Left lung (tissue), 10 donors: ENCODE measurements around the gene ARHGEF4. TPM values are rescaled to one million over a fixed set of nuclear protein-coding genes. Genes with fewer than 3 reads are reported as not detected.

Experiments
- ATAC-seq: fragments of 200-7000 bp; cut with Tn5 transposase; one replicate; pipeline ENCODE4 v1.9.1; 2020; ENCODE audit warnings: moderate library complexity
- DNase-seq, 4 donors: peaks; one replicate each; pipeline ENCODE4 v3.0.0-alpha.2; 2013 to 2020
- H3K27ac ChIP-seq, 2 donors: fragments of 200-600 bp; sonication (generic) in 1 of 2; one replicate each; pipeline versions ENCODE4 v1.5.0 to v1.8.0; 2020 to 2021
- H3K27me3 ChIP-seq, 2 donors: fragments of 200-600 bp; sonication (generic) in 1 of 2; one replicate each; pipeline versions ENCODE4 v1.5.0 to v1.8.0; 2020 to 2021
- H3K36me3 ChIP-seq, 2 donors: fragments of 200-600 bp; sonication (generic) in 1 of 2; one replicate each; pipeline versions ENCODE4 v1.5.0 to v1.8.0; 2020 to 2021
- H3K4me1 ChIP-seq, 2 donors: fragments of 200-600 bp; one replicate each; pipeline ENCODE4 v1.8.0; 2021
- H3K4me3 ChIP-seq, 2 donors: fragments of 200-600 bp; sonication (generic) in 1 of 2; one replicate each; pipeline versions ENCODE4 v1.5.0 to v1.8.0; 2020 to 2021; ENCODE audit warnings: mild to moderate bottlenecking in 1 of 2
- H3K9me3 ChIP-seq, 2 donors: fragments of 200-600 bp; sonication (generic) in 1 of 2; one replicate each; pipeline versions ENCODE4 v1.5.0 to v1.8.0; 2020 to 2021
- CTCF ChIP-seq, 2 donors: fragments of 200-600 bp; sonication (generic) in 1 of 2; IDR thresholded peaks; one replicate each; pipeline versions ENCODE4 v1.5.0 to v1.8.0; 2021; ENCODE audit warnings: antibody characterized with exemption in 2 of 2
- intact Hi-C, 2 donors: fragments of 100-400 bp; cut with DNase I; formaldehyde crosslinking; loops; one replicate each; pipeline versions ENCODE4 v1.11.2 to v1.14.2; 2022
- polyA plus RNA-seq, 6 donors: library from polyadenylated mRNA; unstranded; fragments of 120-200 nt; gene quantifications; one replicate each; pipeline ENCODE4 v1.2.1, GENCODE V29; 2013; ENCODE audit not compliant: insufficient read length in 6 of 6
- total RNA-seq, 2 donors: library from RNA; stranded (reverse); fragmentation: NEBNext Ultra II Directional; extraction: Animal tissue kit (Norgen Biotek cat#: 25700); gene quantifications; one replicate each; pipeline ENCODE4 v1.2.1, GENCODE V29; 2021
- donor health status: DM: no; HTN: yes; CAD: no.
- donor health status: DM: no; HTN: no; CAD: no.

Gene ARHGEF4
- total and polyA plus RNA-seq, 8 donors: 1.7 to 4.3 (median 2.8) TPM

- no peak overlapping the region for H3K4me3 ChIP-seq
- no peak overlapping the region for H3K27ac ChIP-seq
- H3K27me3 ChIP-seq: no peaks in the 10 kb centered on the region
- TF ChIP-seq CTCF (IDR thresholded peaks at IDR 0.05): no peak
- peaks cover 0 to 75% of the 10 kb centered on the region in 2 donors for H3K36me3 ChIP-seq
- intact Hi-C loops: no loop called here
- H3K4me1 ChIP-seq: peaks cover 0 to 19% of the 10 kb centered on the region in 2 donors
- DNase-seq (no peak), ATAC-seq (no peak)
- no peaks in the 10 kb centered on the region for H3K9me3 ChIP-seq
These were observed 248.9 kb downstream of the ARHGEF4 start for GRCh38 chr2:131085646-131086045.

- intact Hi-C loops: no loop called here
- DNase-seq: no peak
These were observed 255.8 kb downstream of the ARHGEF4 start for GRCh38 chr2:131092458-131093005.

GRCh38 chr2:131093006-131093695 lies 256.4 kb downstream of the ARHGEF4 start, which contains the start of gene FAM168B:
Gene FAM168B (minus strand): TSS chr2:131093460. CDS start chr2:131082646, 10,814 bp downstream.
- H3K27ac ChIP-seq: peak within 1 kb of the TSS; percentile 93 to 98
- peak; percentile 90 to 96 (median 92) for DNase-seq
- H3K27me3 ChIP-seq: no peaks in the 10 kb centered on the region
- H3K4me1 ChIP-seq: peaks cover 0 to 24% of the 10 kb centered on the region in 2 donors
- H3K36me3 ChIP-seq: peaks cover 0 to 29% of the 10 kb centered on the region in 2 donors
- H3K9me3 ChIP-seq: no peaks in the 10 kb centered on the region
- intact Hi-C loops: no loop called here
- peak; percentile 96 for ATAC-seq
- TF ChIP-seq CTCF (IDR thresholded peaks at IDR 0.05): no peak
- peak within 1 kb of the TSS; percentile 64 to 65 for H3K4me3 ChIP-seq

More at GRCh38 chr2:131092458-131093005, 255.8 kb downstream of the ARHGEF4 start:
- peak overlapping the region; percentile 64 to 65 for H3K4me3 ChIP-seq
- H3K4me1 ChIP-seq: peaks cover 0 to 24% of the 10 kb centered on the region in 2 donors
- peaks cover 0 to 35% of the 10 kb centered on the region in 2 donors for H3K36me3 ChIP-seq
- ATAC-seq: no peak
- peak overlapping the region; percentile 93 to 98 for H3K27ac ChIP-seq
- H3K27me3 ChIP-seq: no peaks in the 10 kb centered on the region
- H3K9me3 ChIP-seq: no peaks in the 10 kb centered on the region
- no peak for TF ChIP-seq CTCF (IDR thresholded peaks at IDR 0.05)

- intact Hi-C loops: no loop called here
- Histone ChIP-seq H3K27ac (peak overlapping the region; percentile 93 to 98), H3K36me3 (peaks cover 0 to 22% of the 10 kb centered on the region in 2 donors), H3K4me1 (peaks cover 0 to 24% of the 10 kb centered on the region in 2 donors), H3K9me3 (no peaks in the 10 kb centered on the region), H3K4me3 (peak overlapping the region; percentile 64 to 65), H3K27me3 (no peaks in the 10 kb centered on the region)
- DNase-seq (peak in 1 of 4 donors; percentile 92), ATAC-seq (peak; percentile 86)
- TF ChIP-seq CTCF (IDR thresholded peaks at IDR 0.05): no peak
These were observed 257.2 kb downstream of the ARHGEF4 start for GRCh38 chr2:131093696-131094462.
